ENCODE measurements around the gene TGFBR2.

- TF ChIP-seq CTCF (conservative IDR thresholded peaks at IDR 0.05; ENCODE audit: low read depth, low read length) (no peak), EZH2 (IDR thresholded peaks at IDR 0.05; ENCODE audit: low read length, unreplicated experiment) (no peak)
Observed at GRCh38 chr3:30639937-30640336, 33.5 kb downstream of the TGFBR2 start.

Data from PC-3 (cell line).